Stimulated activated CD8-positive, alpha-beta memory T cell treated with anti-CD3 and anti-CD28 coated beads, Interleukin-15, amount 100 ng/mL, for 4 hours (primary cell): Measurements from ENCODE around the gene GJB6.
"Not testable (repeated sequence)": the region's sequence is repeated elsewhere in the genome, so short reads cannot be mapped to it uniquely, and the experiment has no call there.

Experiments
- DNase-seq, 2 donors: peaks; one replicate each; pipeline ENCODE4 v3.0.0-alpha.2; 2020; ENCODE audit warnings: low read depth in 2 of 2

Gene GJB6

GRCh38 chr13:20231839-20232555 is at the start of gene GJB6:
Gene GJB6, minus strand, starts transcription at chr13:20232319. Its CDS starts 8,839 bp downstream, at chr13:20223480.
- DNase-seq, result no peak

GRCh38 chr13:20276901-20277300 is 44.8 kb upstream of the GJB6 start:
- not testable (repeated sequence) for DNase-seq

GRCh38 chr13:20274466-20274865 is 42.3 kb upstream of the GJB6 start:
- DNase-seq, result no peak

GRCh38 chr13:20272588-20273171 is 40.6 kb upstream of the GJB6 start:
- no peak for DNase-seq

GRCh38 chr13:20272104-20272503 is 40.0 kb upstream of the GJB6 start:
- no peak for DNase-seq

- DNase-seq, result no peak
Observed at GRCh38 chr13:20271441-20271840, 39.3 kb upstream of the GJB6 start.

- no peak for DNase-seq
Observed at GRCh38 chr13:20270163-20270865, 38.2 kb upstream of the GJB6 start.

- no peak for DNase-seq
Observed at GRCh38 chr13:20264271-20265018, 32.3 kb upstream of the GJB6 start.

- no peak for DNase-seq
Observed at GRCh38 chr13:20263393-20264044, 31.4 kb upstream of the GJB6 start.

- DNase-seq, result no peak
Observed at GRCh38 chr13:20258963-20259288, 26.8 kb upstream of the GJB6 start.

GRCh38 chr13:20258208-20258962 is 26.3 kb upstream of the GJB6 start:
- DNase-seq, result no peak

GRCh38 chr13:20254076-20254475 is 22.0 kb upstream of the GJB6 start:
- DNase-seq, result no peak

- DNase-seq, result no peak
Observed at GRCh38 chr13:20249913-20250312, 17.8 kb upstream of the GJB6 start.

GRCh38 chr13:20247963-20248362 is 15.8 kb upstream of the GJB6 start:
- DNase-seq, result no peak

GRCh38 chr13:20247403-20247802 is 15.3 kb upstream of the GJB6 start:
- DNase-seq, result no peak

- DNase-seq, result no peak
Observed at GRCh38 chr13:20241593-20241992, 9.5 kb upstream of the GJB6 start.

- DNase-seq, result no peak
Observed at GRCh38 chr13:20239748-20240147, 7.6 kb upstream of the GJB6 start.

GRCh38 chr13:20232556-20233277 is 598 bp upstream of the GJB6 start:
- no peak for DNase-seq

- DNase-seq, result no peak
Observed at GRCh38 chr13:20230913-20231838, 943 bp downstream of the GJB6 start.
